ENCODE results near the gene CLN3. TPM values are rescaled to one million over a fixed set of nuclear protein-coding genes. Genes with fewer than 3 reads are reported as not detected.

Gene CLN3
- total and polyA plus RNA-seq, 2 of the 13 experiments (the other 11 are each of a cell fraction or from before 2014, with no cell fraction given) = 23.4 to 46.8 TPM

GRCh38 chr16:28497386-28497785 lies 5.5 kb upstream of the CLN3 start:
- no peak overlapping the region for H3K9ac ChIP-seq (ENCODE audit: insufficient read depth, low read depth, low read length)
- H3K36me3 ChIP-seq (replicated peaks in 1 of 2; ENCODE audit: control insufficient read depth in 1 of 2, insufficient read depth in 2 of 2, low read length in 2 of 2) = no peaks in the 10 kb centered on the region
- H3K4me2 ChIP-seq (ENCODE audit: low read depth, low read length) = no peak overlapping the region
- H3K9me3 ChIP-seq (ENCODE audit: low read length) = no peaks in the 10 kb centered on the region
- no peak overlapping the region for H3K4me3 ChIP-seq (replicated peaks in 1 of 3; ENCODE audit: insufficient read depth in 1 of 3, low read depth in 2 of 3, low read length in 3 of 3)
- CTCF ChIA-PET (ENCODE audit: low intra/inter-chr PET ratio, low total read pairs) = no interaction called here
- in situ Hi-C loops (cut with HindIII; ENCODE audit: extremely low pct_ligation_motif_present, low pct_unique_long_range_greater_than_20kb) (no loop called here), intact Hi-C loops (cut with micrococcal nuclease; ENCODE audit: unreplicated experiment) (no loop called here)
- H3K4me1 ChIP-seq (ENCODE audit: insufficient read depth, low read length) = peaks cover 13% of the 10 kb centered on the region; the same call in 1 of the 2 replicates
- no peak for ATAC-seq
- BruUV-seq (replicated peaks) = no TSS peak
- no peak overlapping the region for H3K27ac ChIP-seq (ENCODE audit: extremely low read length, insufficient read depth, low read length)
- POLR2A ChIA-PET = no interaction called here
- no peak overlapping the region for H2AFZ ChIP-seq (ENCODE audit: low read length)
- H4K20me1 ChIP-seq (ENCODE audit: insufficient read depth, low read length) = no peaks in the 10 kb centered on the region
- peaks cover 18 to 59% of the 10 kb centered on the region in 2 experiments for H3K27me3 ChIP-seq (ENCODE audit: control insufficient read depth in 1 of 2, insufficient read depth in 2 of 2, low read length in 2 of 2)
- no peak for FAIRE-seq
- DNase-seq (ENCODE audit: low spot score) = no peak
- no peak for TF ChIP-seq ZNF891 (CRISPR knock-in tag; IDR thresholded peaks at IDR 0.05)
- no peak for TF ChIP-seq ADNP (CRISPR knock-in tag; IDR thresholded peaks at IDR 0.05)
- TF ChIP-seq HES4 (CRISPR knock-in tag; IDR thresholded peaks at IDR 0.05; ENCODE audit: borderline replicate concordance) = no peak
- TF ChIP-seq REXO4 (CRISPR knock-in tag; IDR thresholded peaks at IDR 0.05; ENCODE audit: borderline replicate concordance) = no peak
- no peak for TF ChIP-seq RCOR2 (CRISPR knock-in tag; IDR thresholded peaks at IDR 0.05)
- TF ChIP-seq MIER2 (CRISPR knock-in tag; IDR thresholded peaks at IDR 0.05) = no peak
- TF ChIP-seq NFE2L2 (IDR thresholded peaks at IDR 0.05; ENCODE audit: low read length) = no peak
- no peak for TF ChIP-seq ZNF224 (CRISPR knock-in tag; IDR thresholded peaks at IDR 0.05)
- TF ChIP-seq ZBTB38 (CRISPR knock-in tag; IDR thresholded peaks at IDR 0.05) = no peak
- H3K79me2 ChIP-seq (ENCODE audit: insufficient read depth, low read length) = no peaks in the 10 kb centered on the region
- 55% methylated on average over 9 of the region's 9 CpGs for WGBS (ENCODE audit: low lambda C conversion rate)

GRCh38 chr16:28496844-28497243 lies 5.0 kb upstream of the CLN3 start:
- CTCF ChIA-PET (ENCODE audit: low intra/inter-chr PET ratio, low total read pairs) = no interaction called here
- no peak for FAIRE-seq
- WGBS (ENCODE audit: low lambda C conversion rate) = 56% methylated on average over 19 of the region's 19 CpGs

More at GRCh38 chr16:28496844-28497243, 5.0 kb upstream of the CLN3 start:
- H3K27me3 ChIP-seq (ENCODE audit: control insufficient read depth in 1 of 2, insufficient read depth in 2 of 2, low read length in 2 of 2) = peaks cover 18 to 59% of the 10 kb centered on the region in 2 experiments
- POLR2A ChIA-PET = interaction anchor here (1.2 kb wide), 1 partner anchor 96 kb away, joined by 3 read pairs; no protein-coding TSS in a partner anchor
- H3K4me3 ChIP-seq (replicated peaks in 1 of 3; ENCODE audit: insufficient read depth in 1 of 3, low read depth in 2 of 3, low read length in 3 of 3) = no peak overlapping the region
- DNase-seq (ENCODE audit: low spot score) = no peak
- H3K4me2 ChIP-seq (ENCODE audit: low read depth, low read length) = no peak overlapping the region
- no peak overlapping the region for H3K9ac ChIP-seq (ENCODE audit: insufficient read depth, low read depth, low read length)
- TF ChIP-seq ZFP91 (CRISPR knock-in tag; IDR thresholded peaks at IDR 0.05; ENCODE audit: borderline replicate concordance) (0 out of 2 replicates have a peak, but pooled peaks have one; percentile 3), ZNF382 (CRISPR knock-in tag; IDR thresholded peaks at IDR 0.05; ENCODE audit: borderline replicate concordance) (no peak), ZNF256 (CRISPR knock-in tag; conservative IDR thresholded peaks at IDR 0.05) (no peak), ZNF773 (CRISPR knock-in tag; IDR thresholded peaks at IDR 0.05; ENCODE audit: borderline replicate concordance) (no peak), POGK (CRISPR knock-in tag; conservative IDR thresholded peaks at IDR 0.05) (no peak)
- BruUV-seq (replicated peaks) = no TSS peak
- intact Hi-C loops (cut with micrococcal nuclease; ENCODE audit: unreplicated experiment) (no loop called here), in situ Hi-C loops (cut with HindIII; ENCODE audit: extremely low pct_ligation_motif_present, low pct_unique_long_range_greater_than_20kb) (no loop called here)
- no peaks in the 10 kb centered on the region for H3K9me3 ChIP-seq (ENCODE audit: low read length)
- H2AFZ ChIP-seq (ENCODE audit: low read length) = no peak overlapping the region
- no peaks in the 10 kb centered on the region for H4K20me1 ChIP-seq (ENCODE audit: insufficient read depth, low read length)
- H3K79me2 ChIP-seq (ENCODE audit: insufficient read depth, low read length) = no peaks in the 10 kb centered on the region
- no peak overlapping the region for H3K27ac ChIP-seq (ENCODE audit: extremely low read length, insufficient read depth, low read length)
- peaks cover 13% of the 10 kb centered on the region; the same call in 1 of the 2 replicates for H3K4me1 ChIP-seq (ENCODE audit: insufficient read depth, low read length)
- no peak for ATAC-seq
- no peaks in the 10 kb centered on the region for H3K36me3 ChIP-seq (replicated peaks in 1 of 2; ENCODE audit: control insufficient read depth in 1 of 2, insufficient read depth in 2 of 2, low read length in 2 of 2)

Measured in HepG2 (cell line).